ENCODE data around the gene CADM1. TPM values are rescaled to one million over a fixed set of nuclear protein-coding genes. Genes with fewer than 3 reads are reported as not detected.

Gene CADM1
- total and polyA plus RNA-seq, 9 of the 15 experiments (the other 6 are each of a cell fraction or from before 2014, with no cell fraction given): 0.42 TPM; not detected in 8

GRCh38 chr11:115161876-115162275, 342.3 kb downstream of the CADM1 start:
- DNase-seq (ENCODE audit: extremely low read depth in 1 of 4, low spot score in 3 of 4): no peak
- in situ Hi-C loops (cut with MboI): no loop called here

More at GRCh38 chr11:115161876-115162275, 342.3 kb downstream of the CADM1 start:
- no peaks in the 10 kb centered on the region for H3K36me3 ChIP-seq (ENCODE audit: control insufficient read depth, insufficient read depth, low read length)
- no peak for TF ChIP-seq COPS2 (conservative IDR thresholded peaks at IDR 0.05)
- no peak for TF ChIP-seq EZH2 (IDR thresholded peaks at IDR 0.05; ENCODE audit: borderline replicate concordance, low read depth, low read length)
- TF ChIP-seq HDAC2 (IDR thresholded peaks at IDR 0.05): no peak
- no peak for TF ChIP-seq SMARCA4 (IDR thresholded peaks at IDR 0.05)
- no peak for TF ChIP-seq NFE2L1 (tag; IDR thresholded peaks at IDR 0.05; ENCODE audit: borderline replicate concordance, low read depth)
- no peak for TF ChIP-seq CREB3L1 (IDR thresholded peaks at IDR 0.05; ENCODE audit: borderline replicate concordance, low read depth)
- no peak for TF ChIP-seq MYNN (IDR thresholded peaks at IDR 0.05)
- no peak for TF ChIP-seq MYNN (CRISPR knock-in tag; IDR thresholded peaks at IDR 0.05)
- no peak for TF ChIP-seq IFI16 (CRISPR knock-in tag; IDR thresholded peaks at IDR 0.05)
- TF ChIP-seq E2F8 (IDR thresholded peaks at IDR 0.05; ENCODE audit: low read depth, partially characterized antibody): no peak
- no peak for TF ChIP-seq CREB5 (CRISPR knock-in tag; IDR thresholded peaks at IDR 0.05)
- no peak for TF ChIP-seq EHMT2 (IDR thresholded peaks at IDR 0.05)
- H3K9ac ChIP-seq (ENCODE audit: insufficient read depth in 1 of 2, low read depth in 2 of 2, low read length in 2 of 2): no peak overlapping the region
- no peak overlapping the region for H3K27ac ChIP-seq (ENCODE audit: extremely low read depth, low read depth, low read length)
- ATAC-seq (no peak), FAIRE-seq (no peak)
- no peaks in the 10 kb centered on the region for H4K20me1 ChIP-seq (replicated peaks; ENCODE audit: control insufficient read depth, insufficient read depth, low read length)
- WGBS (ENCODE audit: insufficient coverage, low coverage, missing lambda C conversion rate): 0% methylated on average over 1 of the region's 2 CpGs
- no TSS peak for BruUV-seq (replicated peaks)
- no peak overlapping the region for H2AFZ ChIP-seq (ENCODE audit: low read depth, low read length)
- no peaks in the 10 kb centered on the region for H3K4me1 ChIP-seq (replicated peaks in 1 of 2; ENCODE audit: control insufficient read depth in 2 of 2, insufficient read depth in 2 of 2, low read length in 2 of 2)
- H3K9me1 ChIP-seq (ENCODE audit: control insufficient read depth, insufficient read depth, low read length): no peaks in the 10 kb centered on the region
- ChIA-PET CTCF (ENCODE audit: low intra/inter-chr PET ratio) (no interaction called here), POLR2A (no interaction called here)
- no peaks in the 10 kb centered on the region for H3K9me3 ChIP-seq (replicated peaks; ENCODE audit: control insufficient read depth, insufficient read depth, low read depth, low read length)
- no peak overlapping the region for H3K4me2 ChIP-seq (ENCODE audit: insufficient read depth, low read length)
- no peak overlapping the region for H3K4me3 ChIP-seq
- peaks cover 3 to 4% of the 10 kb centered on the region in 2 experiments; a peak in 2 of 5 replicates for H3K27me3 ChIP-seq (ENCODE audit: control insufficient read depth in 2 of 2, insufficient read depth in 2 of 2, low read length in 2 of 2)
- no peaks in the 10 kb centered on the region for H3K79me2 ChIP-seq (ENCODE audit: control insufficient read depth, insufficient read depth, low read length)
- intact Hi-C loops (cut with micrococcal nuclease): no loop called here

All from K562 (cell line).